Anterior cingulate cortex (tissue), 58 donors: ENCODE results near the gene CCR7.
A peak's percentile ranks its signal among the peaks of the same experiment; 100 is the strongest.

Source experiments
- DNase-seq, 58 donors: peaks; one replicate each; lab custom pipeline; 2025; lab: John Stamatoyannopoulos, UW

Gene CCR7, protein sequence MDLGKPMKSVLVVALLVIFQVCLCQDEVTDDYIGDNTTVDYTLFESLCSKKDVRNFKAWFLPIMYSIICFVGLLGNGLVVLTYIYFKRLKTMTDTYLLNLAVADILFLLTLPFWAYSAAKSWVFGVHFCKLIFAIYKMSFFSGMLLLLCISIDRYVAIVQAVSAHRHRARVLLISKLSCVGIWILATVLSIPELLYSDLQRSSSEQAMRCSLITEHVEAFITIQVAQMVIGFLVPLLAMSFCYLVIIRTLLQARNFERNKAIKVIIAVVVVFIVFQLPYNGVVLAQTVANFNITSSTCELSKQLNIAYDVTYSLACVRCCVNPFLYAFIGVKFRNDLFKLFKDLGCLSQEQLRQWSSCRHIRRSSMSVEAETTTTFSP

DNA sequence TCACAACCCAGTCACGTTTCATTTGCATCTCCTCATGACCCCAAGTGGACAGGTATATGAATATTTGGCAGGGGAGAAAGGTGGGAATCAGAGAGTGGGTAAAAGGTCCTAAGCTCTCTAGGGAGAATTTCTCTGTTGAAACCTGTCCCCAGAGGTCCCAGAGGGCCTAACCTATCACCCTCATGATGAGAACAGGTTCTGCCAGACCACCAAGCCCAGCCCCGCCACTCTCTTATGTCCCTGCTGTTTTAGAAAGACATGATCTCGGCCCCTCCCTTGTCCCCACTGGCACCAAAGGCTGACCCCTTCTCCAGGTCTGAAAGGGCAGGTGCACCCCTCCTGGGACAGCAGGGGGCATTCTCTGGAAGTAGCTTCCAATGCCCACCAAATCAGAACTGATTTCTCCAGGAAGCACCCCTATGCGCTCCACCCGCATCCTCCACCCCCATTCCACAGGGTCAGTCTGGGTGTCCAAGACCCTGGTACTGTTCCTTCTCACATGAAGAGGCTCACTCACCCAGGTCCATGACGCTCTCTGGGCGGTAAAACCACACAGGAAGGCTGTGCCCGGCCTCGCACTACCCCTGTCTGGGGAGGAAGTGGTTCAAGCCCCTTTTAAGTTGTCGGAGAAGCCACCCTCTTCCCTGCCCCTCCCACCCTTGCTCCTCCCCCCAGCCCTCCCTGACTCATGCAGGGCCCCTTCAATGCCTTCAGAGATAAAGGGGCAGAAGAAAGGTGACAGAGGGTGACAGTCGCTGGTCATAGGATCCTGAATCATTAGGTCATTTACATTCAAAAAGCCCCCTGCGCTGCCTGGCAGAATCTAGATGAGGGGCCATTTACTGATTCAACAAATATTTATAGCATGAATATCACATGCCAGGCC, at the start of gene CCR7:
Gene CCR7 (minus strand): TSS at position 590 of the 886 bp plus-strand sequence. CDS start 63 bp downstream, at position 527.
- no peak for DNase-seq

DNA sequence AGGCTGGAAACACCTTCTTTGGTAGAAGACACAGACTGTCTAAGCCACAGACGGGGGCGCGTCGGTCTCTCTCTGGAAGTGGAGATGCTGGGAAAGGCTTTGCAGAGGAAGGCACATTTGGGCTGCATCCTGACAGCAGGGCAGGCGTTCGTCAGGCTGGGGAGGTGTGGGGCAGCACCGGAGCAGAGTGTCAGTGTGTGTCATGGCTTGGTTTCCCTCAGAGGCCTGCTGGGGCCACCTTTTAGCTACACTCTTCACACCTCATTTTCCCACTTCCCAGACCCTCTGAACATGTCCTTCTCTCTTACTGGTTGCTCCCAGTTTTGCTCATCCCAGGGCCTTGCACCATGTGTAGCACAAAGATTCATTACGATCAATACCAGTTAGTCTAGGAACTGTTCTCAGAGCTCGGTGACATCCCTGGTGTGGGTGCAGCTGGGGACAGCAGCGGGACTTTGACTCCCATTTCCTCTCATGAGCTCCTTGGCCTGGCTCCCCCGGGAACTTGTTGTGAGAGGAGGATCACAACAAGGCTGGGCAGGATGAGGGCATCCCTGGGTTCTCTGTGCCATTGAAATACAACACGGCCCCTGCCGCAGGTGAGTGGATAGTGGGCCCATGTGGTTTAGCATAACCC, 49.3 kb upstream of the CCR7 start:
- DNase-seq: no peak

DNA sequence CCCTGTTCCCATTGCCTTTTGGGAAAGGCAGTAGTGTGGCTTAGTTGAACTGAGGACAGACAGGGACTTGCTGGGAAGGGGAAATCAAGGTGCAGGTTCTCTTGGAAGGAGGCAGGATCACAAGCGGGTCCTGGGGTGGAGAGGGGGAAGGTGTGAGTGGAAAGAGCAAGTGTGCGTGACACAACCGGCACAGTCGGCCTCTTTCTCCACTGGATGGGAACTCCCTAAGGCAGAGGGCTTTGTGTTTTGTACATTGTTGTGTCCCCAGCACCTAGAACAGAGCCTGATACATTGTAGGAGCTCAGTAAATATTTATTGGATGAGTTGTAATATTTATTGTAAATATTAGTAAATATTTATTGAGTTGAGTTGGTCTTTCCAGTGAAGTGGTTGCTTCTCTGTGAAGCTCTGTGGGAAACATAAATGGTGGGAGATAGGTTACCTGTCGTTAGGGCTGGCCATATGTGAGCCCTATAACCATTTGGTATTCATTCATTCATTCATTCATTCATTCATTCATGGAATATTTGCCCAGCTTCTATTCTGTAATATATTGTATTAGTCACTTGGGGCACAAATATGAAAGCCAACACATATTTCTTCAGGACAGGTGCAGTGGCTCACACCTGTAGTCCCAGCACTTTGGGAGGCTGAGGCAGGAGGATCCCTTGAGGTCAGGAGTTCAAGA, 48.3 kb upstream of the CCR7 start:
- DNase-seq: no peak

DNA sequence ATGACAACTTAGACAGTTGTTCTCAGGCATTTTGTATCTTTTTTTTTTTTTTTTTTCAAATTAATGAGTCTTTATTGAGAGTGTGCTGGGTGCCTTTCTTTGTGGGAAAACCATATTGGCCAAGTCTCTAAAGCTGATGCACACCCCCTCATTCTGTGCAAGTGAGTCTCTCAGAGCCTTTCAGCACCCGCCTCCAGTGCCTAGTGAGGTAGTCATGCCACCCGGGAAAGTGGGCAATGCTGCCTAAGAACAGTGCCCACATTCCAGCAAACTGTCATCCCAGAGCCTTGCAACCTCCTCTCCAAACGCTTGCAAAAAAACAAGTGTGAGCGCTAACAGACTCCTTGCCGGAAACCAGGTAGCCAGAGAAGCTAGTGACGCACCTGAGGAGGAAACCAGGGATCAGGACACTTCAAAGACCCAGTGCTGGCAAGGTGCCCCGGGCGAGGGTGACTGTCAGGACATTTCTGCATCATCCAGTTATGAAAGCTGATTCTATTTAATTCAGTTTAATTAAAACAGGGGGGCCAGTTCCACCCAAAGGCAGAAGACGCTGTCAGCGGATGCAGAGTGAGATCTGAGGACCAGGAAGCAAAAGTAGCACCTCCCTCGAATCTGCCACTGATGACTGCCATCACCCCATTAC, 47.5 kb upstream of the CCR7 start:
- DNase-seq: peak in 43 of 58 donors; percentile 4 to 79 (median 43)

DNA sequence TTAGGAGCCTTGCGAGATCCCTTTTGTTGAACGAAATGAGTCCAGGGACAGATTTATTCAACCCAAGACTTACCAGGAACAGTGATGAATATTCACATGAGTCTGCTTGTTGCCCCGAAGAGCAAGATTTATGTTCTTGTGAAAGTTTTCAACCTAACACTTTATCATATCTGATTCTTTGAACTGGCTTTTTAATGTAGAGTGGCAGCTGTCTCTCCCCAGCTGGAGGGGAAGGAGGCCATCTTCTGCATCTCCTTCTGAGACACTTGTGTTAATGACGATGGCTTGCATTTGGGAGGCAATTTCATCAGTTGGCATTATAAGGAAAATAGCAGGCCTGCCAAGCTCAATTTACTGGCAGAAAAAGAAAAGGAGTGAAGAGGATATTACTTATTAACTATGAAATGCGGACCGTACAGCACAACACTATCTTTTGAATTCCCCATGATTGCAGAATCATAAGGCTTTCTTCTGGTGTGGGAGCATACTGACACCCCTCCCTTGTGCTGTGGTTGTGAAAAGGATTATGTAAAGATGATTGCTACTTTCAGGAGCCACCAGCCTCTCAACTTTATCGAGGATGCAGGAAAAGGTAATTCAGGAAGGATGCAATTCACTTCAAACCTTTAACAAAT, 46.7 kb upstream of the CCR7 start:
- peak in 3 of 58 donors; percentile 8 to 54 (median 21) for DNase-seq

DNA sequence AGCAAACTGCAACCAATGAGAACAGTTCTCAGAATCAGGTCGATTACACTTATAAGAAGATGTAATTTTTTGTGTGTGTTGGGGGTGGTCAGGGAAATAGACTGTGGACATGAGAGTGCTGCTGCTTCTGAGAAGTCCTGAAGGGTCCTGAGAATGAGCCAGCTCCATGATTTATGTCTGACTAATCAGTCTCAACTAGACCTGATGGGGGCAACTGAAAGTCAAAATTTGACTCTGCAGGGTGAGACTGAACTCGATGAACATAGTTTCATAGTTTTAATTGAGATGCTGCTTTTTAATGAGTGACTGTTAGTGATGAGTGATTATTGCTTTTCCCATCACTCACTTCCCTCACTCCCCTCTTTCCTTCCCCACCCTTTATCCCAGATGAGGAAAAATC, 45.1 kb upstream of the CCR7 start:
- DNase-seq: no peak

DNA sequence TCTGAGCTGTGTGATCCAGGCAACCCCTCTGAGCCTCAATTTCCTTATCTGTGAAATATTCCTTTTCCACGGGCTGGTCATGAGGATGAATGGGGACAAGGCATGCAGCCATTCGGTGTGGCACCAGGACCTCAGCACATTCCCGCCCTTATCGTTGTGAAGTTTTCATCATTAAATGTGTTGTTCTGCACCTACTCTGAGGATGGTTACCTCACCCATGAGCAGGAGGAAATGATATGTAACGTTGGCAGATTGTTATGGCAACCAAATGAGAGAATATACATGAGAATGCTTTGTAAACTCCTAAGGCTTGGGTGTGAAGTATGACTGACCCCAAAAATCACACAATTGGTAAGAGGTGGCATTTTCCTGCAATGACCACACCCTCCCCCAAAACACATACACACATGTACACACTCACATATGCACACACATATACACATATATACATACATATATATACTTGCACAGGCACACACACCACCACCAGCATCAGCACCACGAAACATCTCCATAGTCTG, 42.8 kb upstream of the CCR7 start:
- DNase-seq: no peak

DNA sequence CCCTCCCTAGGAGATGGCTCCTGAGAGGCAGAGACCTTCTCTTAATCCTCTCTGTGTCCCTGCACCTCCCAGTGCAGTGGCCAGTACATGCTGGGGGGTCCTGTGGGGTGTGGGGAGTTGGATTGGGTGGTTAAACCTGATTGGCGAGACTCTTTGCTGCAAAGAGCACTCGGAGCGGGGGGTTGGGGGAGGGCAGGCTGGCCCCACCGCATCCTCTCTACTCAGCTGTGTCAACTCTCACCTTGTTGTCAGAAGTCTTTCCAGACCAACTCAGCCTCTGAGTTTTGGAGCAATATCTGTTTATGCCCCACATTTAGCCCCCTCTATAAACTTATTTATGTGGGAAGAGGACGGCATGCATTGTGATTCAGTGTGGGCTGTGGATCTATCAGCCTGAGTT, 42.4 kb upstream of the CCR7 start:
- no peak for DNase-seq

DNA sequence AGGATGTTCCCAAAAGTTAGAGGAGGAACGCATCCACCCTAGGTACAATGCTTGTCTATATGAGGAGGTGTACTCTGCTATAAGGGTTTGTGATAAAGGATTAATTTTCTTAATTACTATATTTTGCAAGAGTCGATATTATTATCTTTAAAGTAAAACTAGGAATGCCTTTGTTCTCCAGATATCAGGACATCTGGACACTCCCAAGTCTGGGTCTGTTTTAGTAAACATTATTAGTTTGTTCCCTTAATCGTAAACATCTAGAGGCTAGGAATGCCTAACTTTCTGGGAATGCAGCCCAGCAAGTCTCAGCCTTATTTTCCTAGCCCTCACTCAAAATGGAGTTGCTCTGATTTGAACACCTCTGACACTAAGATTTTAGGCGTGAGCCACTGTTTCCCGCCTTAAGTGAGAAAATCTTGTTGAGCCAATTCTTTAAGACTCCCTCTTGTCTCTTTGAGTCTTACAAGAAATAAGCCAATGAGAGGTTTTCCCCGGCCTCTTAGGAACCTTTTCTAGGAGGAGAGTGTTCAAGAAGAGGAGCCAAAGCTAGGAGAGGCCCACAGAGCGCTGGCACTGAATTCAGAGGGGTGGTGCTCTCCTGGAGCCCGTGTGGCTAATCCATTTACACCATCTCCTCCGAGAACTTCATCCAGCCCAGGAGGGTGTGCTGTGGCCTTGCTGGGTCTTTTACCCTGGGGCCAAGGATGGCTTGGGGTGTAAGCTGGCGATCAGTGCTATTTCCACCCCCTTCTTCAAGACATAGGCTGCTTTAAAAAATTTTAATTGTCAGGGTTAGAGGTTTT, 41.5 kb upstream of the CCR7 start:
- DNase-seq: no peak

DNA sequence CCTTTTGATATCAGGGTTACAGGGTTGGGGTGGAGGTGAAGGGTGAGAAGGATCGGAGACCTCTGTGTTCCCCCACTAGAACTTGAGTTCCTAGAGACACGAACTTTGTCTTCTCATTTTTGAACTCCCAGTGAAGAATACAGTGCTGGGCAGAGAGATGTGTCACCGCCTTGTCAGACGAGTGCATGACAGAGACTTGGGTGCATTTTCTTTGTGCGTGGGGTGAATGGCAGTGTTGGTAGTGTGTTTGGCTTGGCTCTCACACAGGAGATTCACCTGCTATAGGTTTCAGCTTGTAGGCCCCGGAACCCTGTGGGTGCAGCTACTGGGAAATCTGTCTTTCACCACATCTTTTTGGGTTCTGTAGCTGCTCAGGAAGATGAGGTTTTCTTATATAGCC, 40.0 kb upstream of the CCR7 start:
- no peak for DNase-seq

DNA sequence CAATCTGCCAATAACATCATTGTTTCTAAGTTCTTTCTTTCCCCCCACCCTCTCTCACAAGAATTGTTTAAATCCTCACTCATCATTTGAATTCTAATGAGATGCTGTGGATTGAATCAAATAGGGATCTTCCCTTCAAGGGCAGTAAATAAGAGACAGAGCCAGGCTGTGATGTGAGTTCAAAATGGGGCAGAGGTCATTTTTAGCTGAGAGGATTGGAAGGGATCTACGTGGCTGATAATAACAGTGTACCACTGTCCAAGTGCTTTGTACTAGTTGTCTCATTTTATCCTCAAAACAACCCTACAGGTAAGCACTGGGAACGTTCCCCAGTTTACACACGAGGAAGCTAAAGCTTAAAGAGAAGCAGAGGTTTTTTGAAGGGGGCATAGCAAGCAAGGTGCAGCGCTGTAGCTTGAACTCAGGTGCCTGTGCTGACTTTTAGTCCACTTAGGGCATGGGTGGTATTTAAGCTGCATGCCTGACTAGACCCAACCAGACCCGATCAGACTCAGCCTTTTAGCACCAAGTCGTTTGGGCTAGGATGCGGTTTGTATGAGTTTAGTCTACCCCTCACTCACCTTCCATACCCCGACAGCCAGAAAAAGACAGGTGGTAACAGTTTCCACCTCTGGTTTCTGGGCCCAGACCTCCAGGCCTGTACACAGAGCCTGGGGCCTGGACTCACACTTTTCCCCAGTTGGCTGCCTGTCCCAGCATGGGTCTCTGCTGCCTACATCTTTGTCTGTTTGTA, 39.2 kb upstream of the CCR7 start:
- DNase-seq: no peak

DNA sequence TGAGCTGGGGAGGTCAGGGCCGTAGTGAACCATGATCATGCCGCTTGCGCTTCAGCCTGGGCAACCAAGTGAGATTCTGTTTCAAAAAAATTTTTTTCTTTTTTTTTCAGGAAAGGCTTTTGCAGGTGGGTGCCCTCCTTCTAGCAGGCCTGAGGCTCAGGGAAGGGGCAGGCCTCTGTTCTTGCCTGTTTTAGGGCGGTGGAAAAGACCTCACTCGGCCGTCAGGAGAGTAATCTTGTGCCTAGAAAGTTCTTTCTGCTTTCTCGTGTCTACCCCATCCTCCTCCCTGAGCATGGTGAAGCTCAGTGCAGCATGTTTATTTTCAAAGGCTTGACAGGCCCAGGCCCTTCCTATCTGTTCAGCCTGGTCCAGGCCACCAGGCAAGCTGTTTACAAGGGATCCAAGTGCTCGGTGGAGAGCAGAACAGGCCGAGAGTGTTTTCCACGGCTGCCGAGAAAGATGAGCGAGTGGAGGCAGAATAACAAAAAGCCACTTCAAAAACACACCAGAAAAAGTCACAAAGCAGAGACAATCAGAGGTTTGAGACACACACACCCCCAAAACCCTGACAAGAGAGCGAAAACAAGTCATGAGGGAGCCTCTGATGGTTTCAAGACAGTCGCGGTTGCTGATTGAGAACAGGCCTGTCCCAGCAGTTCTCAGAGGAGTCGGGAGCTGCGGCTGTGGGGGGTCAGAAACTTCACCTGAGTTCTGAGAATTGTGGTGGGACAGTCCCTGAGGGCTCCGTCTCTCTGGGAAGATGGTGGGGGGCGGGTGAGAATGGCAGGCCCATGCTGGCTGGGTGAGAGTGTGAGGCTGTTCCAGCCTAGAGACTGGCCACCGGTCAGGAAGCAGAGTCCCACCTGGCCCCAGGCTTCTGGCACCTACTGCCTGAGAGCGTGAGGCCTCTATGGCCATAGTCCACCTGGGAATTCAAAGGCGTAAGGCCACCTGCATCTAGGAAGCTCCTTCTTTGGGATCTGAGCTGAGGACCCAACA, 37.5 kb upstream of the CCR7 start:
- DNase-seq: no peak

DNA sequence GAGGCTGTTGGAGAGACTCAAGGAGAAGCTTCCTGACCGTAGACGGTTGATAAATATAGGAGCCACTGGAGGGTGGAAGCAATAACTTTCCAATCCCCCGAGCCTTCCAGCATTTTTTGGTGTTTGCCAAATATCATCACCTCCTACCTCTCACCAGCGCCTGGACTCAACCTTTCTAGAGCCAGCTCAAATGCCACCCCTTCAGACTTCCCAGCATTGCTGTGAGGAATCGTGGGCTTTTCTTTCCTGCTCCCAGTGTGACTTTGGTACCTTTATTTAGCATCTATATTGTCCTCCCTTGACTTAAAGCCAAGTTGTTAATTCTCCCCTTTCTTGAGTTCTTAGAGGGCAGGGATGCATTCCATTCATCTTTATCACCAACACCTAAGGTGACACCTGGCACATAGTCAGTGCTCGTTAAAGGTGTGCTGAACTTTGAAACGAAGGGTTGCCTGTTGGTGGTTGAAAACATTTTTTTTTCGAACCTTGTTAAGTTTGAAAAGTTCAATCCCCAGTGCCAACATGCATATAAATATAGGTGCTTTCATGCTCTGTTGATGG, 35.3 kb upstream of the CCR7 start:
- no peak for DNase-seq

DNA sequence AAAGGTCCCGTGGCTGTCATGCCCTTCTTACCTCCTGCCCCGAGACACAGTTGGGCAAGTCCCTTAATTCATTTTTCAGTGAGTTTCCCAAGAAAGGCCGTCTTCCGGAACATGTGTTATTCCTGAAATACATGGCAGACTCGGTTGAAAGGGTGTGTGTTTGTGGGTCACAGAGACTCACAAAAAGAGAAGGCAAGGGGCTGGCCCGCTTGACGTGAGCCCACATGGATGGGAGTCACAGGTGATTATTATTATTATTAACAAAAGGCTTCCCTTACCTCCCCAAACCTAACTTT, 34.1 kb upstream of the CCR7 start:
- no peak for DNase-seq

DNA sequence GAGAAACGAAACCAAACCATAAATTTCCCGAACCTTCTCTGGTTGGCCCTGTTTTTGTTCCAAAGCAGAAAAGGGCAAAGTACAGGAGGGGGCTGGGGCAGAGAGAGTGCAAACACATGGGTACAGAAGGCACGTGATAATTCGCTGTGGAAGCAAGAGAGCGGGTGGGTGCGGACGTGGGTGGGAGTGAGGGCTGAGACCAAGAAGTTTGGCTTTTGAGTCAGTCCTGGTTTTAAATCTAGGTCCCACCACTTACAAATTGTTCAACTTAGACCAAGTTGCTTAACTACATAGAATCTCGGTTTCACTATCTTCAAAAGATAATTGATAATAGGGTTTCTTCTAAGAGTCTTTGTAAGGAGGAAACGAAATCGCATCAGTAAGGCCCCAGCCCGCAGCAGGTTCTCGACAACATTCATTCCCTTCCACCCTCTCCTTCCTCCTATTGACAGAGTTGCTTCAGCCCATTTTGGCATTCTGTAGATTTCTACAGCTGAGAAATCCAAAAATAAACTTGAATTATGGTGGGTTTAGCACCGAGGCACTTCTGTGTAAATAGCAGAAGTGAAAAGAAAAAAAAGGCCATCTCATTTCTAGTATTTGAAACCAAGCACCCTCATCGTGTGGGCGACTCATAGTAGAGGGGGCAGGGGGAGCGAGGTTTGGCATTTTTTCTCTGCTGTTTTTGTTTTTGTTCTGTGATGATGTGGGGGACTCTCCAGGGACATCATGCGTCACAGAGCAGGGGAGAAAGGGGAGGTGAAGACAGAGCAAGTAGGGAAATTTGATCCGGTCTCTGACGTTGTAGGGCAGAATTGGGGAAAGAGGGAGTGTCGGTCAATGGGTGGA, 33.6 kb upstream of the CCR7 start:
- DNase-seq: no peak

DNA sequence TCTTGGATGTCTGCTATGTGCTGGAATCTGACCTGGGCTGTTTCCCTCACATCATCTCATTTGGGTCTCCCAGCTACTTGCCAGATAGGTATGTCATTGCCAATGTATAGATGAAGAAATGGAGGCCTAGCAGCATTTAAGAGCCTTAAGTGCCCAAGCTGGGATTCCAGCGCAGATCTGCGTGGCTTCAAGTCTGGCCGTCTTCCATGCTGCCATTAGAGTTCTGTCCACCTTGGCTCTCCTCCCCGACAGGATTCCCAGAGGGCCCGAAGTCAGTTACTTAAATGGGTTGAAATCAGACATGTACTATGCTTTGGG, 33.0 kb upstream of the CCR7 start:
- DNase-seq: no peak
